AG09319 (cell line): ENCODE measurements around the gene DYSF.

Source experiments
- DNase-seq: peaks from one replicate; pipeline ENCODE4 v3.0.0-alpha.2; 2010; ENCODE audit warnings: low read depth; ENCODE audit errors: extremely low read depth
- TF ChIP-seq, protein P1 (sequence below): IDR thresholded peaks from 2 replicates; pipeline ENCODE4 v1.5.1; 2011; ENCODE audit warnings: low read depth, mild to moderate bottlenecking, inconsistent platforms, low read length, moderate library complexity

The DYSF gene

DNA sequence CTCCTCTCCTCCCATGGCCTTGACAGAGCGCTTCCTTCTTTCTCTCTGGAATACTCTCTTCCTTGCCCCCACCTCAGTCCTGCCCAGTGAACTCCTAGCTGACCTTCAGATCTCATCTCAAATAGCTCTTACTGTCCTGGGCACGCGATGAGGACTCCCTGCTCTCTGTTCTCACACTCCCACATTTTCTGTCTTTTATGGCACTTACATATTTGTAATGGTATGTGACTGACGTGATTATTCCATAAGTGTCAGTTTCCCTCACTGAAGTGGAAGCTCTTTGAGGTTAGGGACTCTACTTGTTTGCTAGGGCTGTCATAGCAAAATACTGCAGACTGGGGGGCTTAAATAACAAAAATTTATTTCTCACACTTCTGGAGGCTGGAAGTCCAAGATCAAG lies 1.7 kb upstream of the DYSF start:
- DNase-seq, result no peak
- TF ChIP-seq, protein P1, sequence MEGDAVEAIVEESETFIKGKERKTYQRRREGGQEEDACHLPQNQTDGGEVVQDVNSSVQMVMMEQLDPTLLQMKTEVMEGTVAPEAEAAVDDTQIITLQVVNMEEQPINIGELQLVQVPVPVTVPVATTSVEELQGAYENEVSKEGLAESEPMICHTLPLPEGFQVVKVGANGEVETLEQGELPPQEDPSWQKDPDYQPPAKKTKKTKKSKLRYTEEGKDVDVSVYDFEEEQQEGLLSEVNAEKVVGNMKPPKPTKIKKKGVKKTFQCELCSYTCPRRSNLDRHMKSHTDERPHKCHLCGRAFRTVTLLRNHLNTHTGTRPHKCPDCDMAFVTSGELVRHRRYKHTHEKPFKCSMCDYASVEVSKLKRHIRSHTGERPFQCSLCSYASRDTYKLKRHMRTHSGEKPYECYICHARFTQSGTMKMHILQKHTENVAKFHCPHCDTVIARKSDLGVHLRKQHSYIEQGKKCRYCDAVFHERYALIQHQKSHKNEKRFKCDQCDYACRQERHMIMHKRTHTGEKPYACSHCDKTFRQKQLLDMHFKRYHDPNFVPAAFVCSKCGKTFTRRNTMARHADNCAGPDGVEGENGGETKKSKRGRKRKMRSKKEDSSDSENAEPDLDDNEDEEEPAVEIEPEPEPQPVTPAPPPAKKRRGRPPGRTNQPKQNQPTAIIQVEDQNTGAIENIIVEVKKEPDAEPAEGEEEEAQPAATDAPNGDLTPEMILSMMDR, result no peak

DNA sequence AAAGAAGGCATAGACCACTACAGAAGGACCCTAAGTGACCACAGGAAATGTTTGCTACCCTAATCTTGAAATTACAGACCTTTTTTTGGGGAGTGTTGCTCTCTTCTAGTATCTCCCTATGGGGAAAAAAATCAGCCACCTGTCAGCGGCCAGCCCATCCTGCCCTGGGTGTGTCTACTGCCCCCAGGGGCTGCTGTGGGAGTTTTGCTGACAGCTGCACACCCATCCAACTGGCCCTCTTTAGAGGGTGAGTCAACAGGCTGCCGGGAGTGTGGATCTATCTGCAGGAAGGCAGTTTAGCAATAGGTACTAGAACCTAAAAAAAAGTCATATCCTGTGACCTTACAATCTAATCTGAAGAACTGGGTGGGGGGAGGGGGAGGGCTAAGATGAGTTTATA lies 796 bp upstream of the DYSF start:
- TF ChIP-seq, protein P1, result no peak
- DNase-seq, result no peak

DNA sequence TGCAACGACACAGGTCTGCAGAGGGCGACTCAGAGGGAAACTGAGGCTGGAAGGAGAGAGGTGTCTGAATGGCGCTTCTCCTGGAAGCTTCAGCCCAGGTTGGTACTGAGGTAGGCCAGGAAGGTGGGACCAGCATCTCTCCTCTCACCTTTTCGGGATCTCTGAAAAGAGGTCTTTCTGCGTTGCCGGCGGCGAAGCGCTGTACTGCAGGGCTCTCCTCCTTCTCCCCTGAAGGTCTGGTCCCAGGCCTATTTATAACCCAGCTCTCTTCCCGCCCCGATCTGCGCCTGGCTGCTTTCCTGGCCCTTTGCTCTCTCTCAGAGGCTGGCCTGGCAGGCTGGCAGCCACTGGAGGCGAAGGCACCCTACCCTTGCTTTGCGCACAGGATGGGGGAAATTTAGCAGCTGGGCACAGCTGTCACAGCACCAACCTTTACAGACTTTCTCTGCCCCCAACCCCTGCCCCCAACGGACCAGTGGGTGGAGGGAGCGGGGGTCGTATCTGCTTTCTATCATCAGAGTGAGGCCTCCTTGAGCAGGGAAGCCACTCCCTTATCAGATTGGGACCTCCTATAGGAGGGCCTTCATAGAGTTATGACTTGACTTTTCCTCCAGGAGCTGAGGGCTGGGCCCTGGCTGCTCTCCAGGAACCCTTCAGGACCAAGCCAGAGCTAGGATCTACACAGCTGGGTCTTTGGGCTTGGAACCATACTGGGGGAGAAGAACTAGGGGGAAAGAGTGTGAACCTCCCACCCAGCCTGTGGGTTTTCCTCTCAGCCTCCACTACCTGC lies 1.1 kb downstream of the DYSF start:
- no peak for DNase-seq
- TF ChIP-seq, protein P1, result no peak

DNA sequence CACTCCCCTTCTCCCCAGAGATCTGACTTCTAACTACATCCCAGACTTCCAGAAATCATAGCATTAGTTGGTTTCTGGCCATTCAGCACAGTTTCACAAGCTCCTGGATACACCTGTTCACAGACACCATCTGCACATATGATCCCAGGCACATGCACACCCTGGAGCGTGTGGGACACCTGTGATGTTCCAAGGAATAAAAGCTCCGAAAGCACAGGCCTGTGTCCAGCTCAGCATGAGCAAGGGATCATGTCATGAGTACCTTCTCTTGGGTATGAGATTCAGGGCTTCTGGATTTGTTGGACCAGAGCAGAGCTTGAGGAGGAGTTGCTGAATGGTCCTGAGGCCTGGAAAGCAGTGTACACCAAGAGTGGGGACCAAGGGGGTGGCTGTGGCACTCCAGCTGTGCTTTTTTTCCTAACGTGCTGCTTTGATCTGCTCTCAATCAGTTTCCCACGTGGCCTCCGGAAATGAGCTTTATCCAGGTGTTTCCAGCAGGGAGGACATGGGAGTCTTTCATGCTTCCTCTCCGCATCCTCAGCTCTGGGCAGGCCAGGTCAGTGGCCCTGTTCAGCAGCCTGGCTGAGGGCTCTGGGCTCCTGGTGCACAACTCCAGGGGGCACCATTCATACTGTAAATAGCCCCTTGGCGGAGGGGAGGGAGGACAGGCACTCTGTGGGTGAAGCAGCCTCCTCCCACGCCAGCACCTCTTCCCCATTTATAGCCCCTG lies 1.8 kb downstream of the DYSF start:
- DNase-seq, result no peak

DNA sequence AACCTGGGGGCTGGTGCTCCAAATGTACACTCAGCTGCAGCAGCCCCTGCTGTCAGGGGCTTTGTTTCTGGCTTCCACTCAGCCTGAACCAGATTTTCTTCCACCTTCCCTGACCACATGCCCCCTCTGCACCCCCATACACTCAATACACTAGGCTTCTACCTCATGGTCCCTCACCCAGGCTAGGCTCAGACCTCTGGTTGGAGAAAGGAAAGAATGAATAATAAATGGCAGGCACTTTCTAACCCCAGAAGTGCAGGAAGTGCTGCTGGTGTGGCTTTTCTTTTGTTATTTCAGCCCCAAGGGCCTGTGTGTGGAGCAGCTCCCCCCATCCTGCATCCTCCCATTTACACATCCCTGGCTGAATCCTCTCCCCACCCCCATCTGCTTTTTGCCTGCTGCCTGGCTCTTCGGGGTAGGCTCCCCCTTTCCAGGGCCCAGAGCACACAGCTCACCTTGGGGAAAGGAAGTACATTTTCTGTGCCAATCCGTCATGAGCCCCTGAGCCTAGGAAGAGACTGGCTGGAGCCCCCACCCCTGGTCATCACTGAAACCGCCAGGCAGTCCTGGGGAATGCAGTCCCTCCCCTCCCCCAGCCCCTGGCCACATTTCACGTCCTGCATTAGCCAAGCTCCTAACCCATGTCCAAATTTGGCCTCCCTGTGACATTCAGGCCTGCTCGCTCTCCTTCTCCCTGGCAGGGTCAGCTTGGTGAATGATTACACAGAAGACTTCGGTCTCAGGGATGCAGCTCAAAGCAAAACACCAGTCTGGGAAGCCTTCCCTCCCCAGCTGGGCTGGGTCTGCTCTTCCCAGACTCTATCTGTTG lies 2.6 kb downstream of the DYSF start:
- TF ChIP-seq, protein P1, result no peak
- no peak for DNase-seq

More for the DNA sequence above, 1.8 kb downstream of the DYSF start:
- TF ChIP-seq, protein P1, result no peak

DNA sequence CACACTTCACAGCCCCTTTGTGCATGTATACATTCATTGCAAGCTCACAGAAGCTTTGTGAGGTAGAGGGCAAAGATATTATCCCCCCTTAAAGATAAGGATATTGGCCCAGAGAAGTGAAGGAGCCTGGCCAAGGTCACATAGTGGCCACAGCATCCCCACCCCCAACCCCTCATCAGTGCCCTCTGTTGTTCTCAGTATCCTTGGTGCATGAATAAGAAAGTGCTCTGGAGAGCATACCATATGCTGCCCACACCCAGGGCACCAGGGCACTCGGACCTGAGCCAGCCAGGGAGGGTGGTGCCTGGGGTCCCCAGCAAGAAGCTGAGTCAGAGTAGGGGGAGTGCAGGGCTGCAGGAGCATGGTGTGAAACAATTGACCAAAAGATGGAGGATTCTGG lies 3.3 kb downstream of the DYSF start:
- TF ChIP-seq, protein P1, result no peak
- no peak for DNase-seq
